ENCODE results near the gene PODXL.

PODXL gene

GRCh38 chr7:131546583-131547141, 9.8 kb downstream of the PODXL start:
- CTCF ChIA-PET, result interaction anchor here (0.9 to 7.0 kb wide), 15 partner anchors 8 to 126 kb away, joined by 3 to 77 read pairs (median 4); partner anchors contain the start of gene PODXL
- POLR2A ChIA-PET, result no interaction called here
- no peak for DNase-seq (ENCODE audit: low read depth, low spot score)

GRCh38 chr7:131546126-131546525, 10.3 kb downstream of the PODXL start:
- POLR2A ChIA-PET, result no interaction called here
- DNase-seq (ENCODE audit: low read depth, low spot score), result no peak
- TF ChIP-seq CTCF (IDR thresholded peaks at IDR 0.05; ENCODE audit: insufficient read depth, low read length, missing control alignments), result no peak
- CTCF ChIA-PET, result interaction anchor here (0.9 to 7.0 kb wide), 16 partner anchors 8 to 127 kb away, joined by 3 to 77 read pairs (median 4); partner anchors contain the start of gene PODXL
- H3K4me3 ChIP-seq (ENCODE audit: low read depth, low read length), result no peak overlapping the region

More at GRCh38 chr7:131546583-131547141, 9.8 kb downstream of the PODXL start:
- no peak overlapping the region for H3K4me3 ChIP-seq (ENCODE audit: low read depth, low read length)
- peak; percentile 69 for TF ChIP-seq CTCF (IDR thresholded peaks at IDR 0.05; ENCODE audit: insufficient read depth, low read length, missing control alignments)

GRCh38 chr7:131544449-131545301, 11.8 kb downstream of the PODXL start:
- CTCF ChIA-PET, result interaction anchor here (0.7 to 7.0 kb wide), 14 partner anchors 9 to 117 kb away, joined by 3 to 77 read pairs (median 4); no protein-coding TSS in a partner anchor
- TF ChIP-seq CTCF (IDR thresholded peaks at IDR 0.05; ENCODE audit: insufficient read depth, low read length, missing control alignments), result peak; percentile 41
- no peak for DNase-seq (ENCODE audit: low read depth, low spot score)
- H3K4me3 ChIP-seq (ENCODE audit: low read depth, low read length), result no peak overlapping the region
- POLR2A ChIA-PET, result no interaction called here

GRCh38 chr7:131544021-131544420, 12.4 kb downstream of the PODXL start:
- ChIA-PET POLR2A (no interaction called here), CTCF (interaction anchor here (1.0 to 7.0 kb wide), 6 partner anchors 8 to 112 kb away, joined by 3 to 77 read pairs (median 12); no protein-coding TSS in a partner anchor)
- DNase-seq (ENCODE audit: low read depth, low spot score), result no peak
- no peak for TF ChIP-seq CTCF (IDR thresholded peaks at IDR 0.05; ENCODE audit: insufficient read depth, low read length, missing control alignments)
- no peak overlapping the region for H3K4me3 ChIP-seq (ENCODE audit: low read depth, low read length)

GRCh38 chr7:131543298-131543697, 13.1 kb downstream of the PODXL start:
- POLR2A ChIA-PET, result no interaction called here
- CTCF ChIA-PET, result interaction anchor here (1.0 to 7.0 kb wide), 4 partner anchors 10 to 113 kb away, joined by 3 to 77 read pairs (median 4); no protein-coding TSS in a partner anchor
- no peak for DNase-seq (ENCODE audit: low read depth, low spot score)
- no peak overlapping the region for H3K4me3 ChIP-seq (ENCODE audit: low read depth, low read length)
- TF ChIP-seq CTCF (IDR thresholded peaks at IDR 0.05; ENCODE audit: insufficient read depth, low read length, missing control alignments), result no peak
